Measurements from ENCODE around the gene SRMS. TPM values are rescaled to one million over a fixed set of nuclear protein-coding genes. Genes with fewer than 3 reads are reported as not detected.

SRMS gene
- polyA plus RNA-seq, 1 donor from 2014 or later: not detected

DNA sequence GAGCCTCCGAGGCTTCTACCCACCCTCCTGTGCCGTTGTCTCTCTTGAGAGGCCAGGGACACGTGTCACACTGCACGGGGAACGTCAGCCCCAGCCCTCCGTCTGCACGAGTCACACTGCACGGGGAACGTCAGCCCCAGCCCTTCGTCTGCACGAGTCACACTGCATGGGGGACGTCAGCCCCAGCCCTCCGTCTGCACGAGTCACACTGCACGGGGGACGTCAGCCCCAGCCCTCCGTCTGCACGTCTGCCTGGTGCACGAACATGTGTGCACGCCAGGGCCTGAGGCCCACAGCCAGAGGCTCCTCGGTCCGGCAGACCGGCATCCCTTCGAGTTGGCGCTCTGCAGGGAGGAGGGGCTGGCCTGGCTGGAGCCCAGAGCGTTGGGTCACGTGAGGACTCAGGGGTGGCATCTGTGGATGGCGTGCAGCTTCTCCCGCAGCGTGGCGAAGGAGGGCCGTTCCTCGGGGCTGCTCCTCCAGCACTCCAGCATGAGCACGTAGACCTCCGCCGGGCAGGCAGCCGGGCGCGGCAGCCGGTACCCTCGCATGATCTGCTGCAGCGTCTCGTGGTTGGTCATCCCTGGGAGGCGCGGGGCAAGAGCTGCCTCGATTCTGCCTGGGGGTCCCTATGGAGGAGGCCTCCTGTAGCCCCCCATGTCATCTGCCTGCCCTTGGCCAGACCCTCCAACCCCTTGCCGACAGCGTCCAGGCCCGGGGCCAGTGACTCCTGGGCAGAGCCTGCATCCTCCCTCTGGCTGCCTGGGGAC, 6.9 kb downstream of the SRMS start:
- H3K36me3 ChIP-seq (ENCODE audit: insufficient read depth, low read length): no peaks in the 10 kb centered on the region
- H3K9me2 ChIP-seq (ENCODE audit: insufficient read depth, low read length): no peaks in the 10 kb centered on the region
- no peak overlapping the region for H3K4me2 ChIP-seq (ENCODE audit: low read length)
- H3F3A ChIP-seq (ENCODE audit: insufficient read depth, low read length, poor library complexity, severe bottlenecking): no peaks in the 10 kb centered on the region
- no peak overlapping the region for H2AFZ ChIP-seq (ENCODE audit: low read depth, low read length)
- H3K9me3 ChIP-seq (ENCODE audit: low read length): no peaks in the 10 kb centered on the region
- no peak for TF ChIP-seq TAF1 (IDR thresholded peaks at IDR 0.05; ENCODE audit: low read depth)
- TF ChIP-seq RAD21 (conservative IDR thresholded peaks at IDR 0.05): no peak
- peak; percentile 23 for TF ChIP-seq POLR2AphosphoS5 (IDR thresholded peaks at IDR 0.05)
- no peaks in the 10 kb centered on the region for H3K27me3 ChIP-seq (ENCODE audit: insufficient read depth, low read depth, low read length)
- H3K4me3 ChIP-seq (ENCODE audit: low read length): no peak overlapping the region
- no peak overlapping the region for H3K27ac ChIP-seq (ENCODE audit: low read length)
- no peak overlapping the region for H3K9ac ChIP-seq (ENCODE audit: low read length)
- H3K79me2 ChIP-seq (replicated peaks; ENCODE audit: insufficient read depth, low read length): no peaks in the 10 kb centered on the region
- H4K20me1 ChIP-seq (ENCODE audit: insufficient read depth): no peaks in the 10 kb centered on the region

DNA sequence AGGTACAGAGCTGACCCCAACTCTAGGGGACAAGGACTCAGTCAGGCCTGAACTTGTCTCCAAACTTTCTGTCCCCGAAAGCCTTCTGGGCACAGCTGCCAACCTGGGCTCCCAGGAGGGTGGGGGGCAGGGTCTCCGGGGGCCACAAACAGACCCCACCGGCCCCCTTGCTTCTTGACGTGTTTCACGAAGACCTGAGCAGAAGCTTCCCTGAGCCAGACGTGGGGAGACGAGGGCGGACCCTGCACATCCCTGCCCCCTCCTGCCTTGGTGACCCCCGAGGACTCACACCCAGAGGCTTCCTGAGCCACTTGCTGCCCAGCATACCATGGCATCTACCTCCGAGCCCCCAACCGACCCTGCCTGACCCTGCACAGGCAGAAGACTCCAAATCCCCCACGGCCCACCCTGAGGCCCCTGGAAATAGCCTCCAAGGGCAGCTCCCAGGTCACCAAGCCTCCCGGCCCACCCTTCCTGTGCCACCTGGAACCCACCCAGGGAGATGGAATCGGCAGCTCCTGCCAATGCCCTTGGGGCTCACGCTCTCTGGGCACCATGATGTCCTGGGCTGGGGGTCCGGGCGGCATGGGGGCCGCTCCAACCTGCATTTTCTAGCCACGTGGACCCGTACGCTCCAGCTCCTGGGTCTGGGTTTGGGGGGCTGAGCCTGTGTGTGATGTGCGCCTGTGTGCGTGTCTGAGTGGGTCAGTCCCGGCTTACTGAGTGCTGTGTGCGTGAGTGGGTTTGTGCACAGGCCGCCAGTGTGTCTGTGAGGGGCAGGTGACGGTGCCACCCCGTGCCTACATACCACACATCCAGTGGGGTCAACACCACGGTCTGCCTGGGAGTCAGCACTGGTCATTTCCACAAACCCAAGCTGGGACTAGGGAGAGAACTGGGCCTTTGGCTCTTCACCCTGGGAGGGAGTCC, 7.8 kb downstream of the SRMS start:
- Histone ChIP-seq H3K9me2 (ENCODE audit: insufficient read depth, low read length) (no peaks in the 10 kb centered on the region), H3K27me3 (ENCODE audit: insufficient read depth, low read depth, low read length) (no peaks in the 10 kb centered on the region), H4K20me1 (ENCODE audit: insufficient read depth) (no peaks in the 10 kb centered on the region), H3K4me3 (ENCODE audit: low read length) (no peak overlapping the region), H3K27ac (ENCODE audit: low read length) (no peak overlapping the region), H3K79me2 (replicated peaks; ENCODE audit: insufficient read depth, low read length) (no peaks in the 10 kb centered on the region), H3K9ac (ENCODE audit: low read length) (no peak overlapping the region), H3K4me2 (ENCODE audit: low read length) (no peak overlapping the region), H3F3A (ENCODE audit: insufficient read depth, low read length, poor library complexity, severe bottlenecking) (no peaks in the 10 kb centered on the region), H3K36me3 (ENCODE audit: insufficient read depth, low read length) (no peaks in the 10 kb centered on the region), H3K9me3 (ENCODE audit: low read length) (no peaks in the 10 kb centered on the region), H2AFZ (ENCODE audit: low read depth, low read length) (no peak overlapping the region)
- TF ChIP-seq TAF1 (IDR thresholded peaks at IDR 0.05; ENCODE audit: low read depth) (no peak), EZH2 (IDR thresholded peaks at IDR 0.05; ENCODE audit: borderline replicate concordance, insufficient read depth, low read length, poor library complexity, severe bottlenecking) (no peak), MXI1 (conservative IDR thresholded peaks at IDR 0.05; ENCODE audit: poor library complexity, severe bottlenecking) (no peak), EP300 (conservative IDR thresholded peaks at IDR 0.05; ENCODE audit: poor library complexity, severe bottlenecking) (no peak), RAD21 (conservative IDR thresholded peaks at IDR 0.05) (no peak), POLR2AphosphoS5 (IDR thresholded peaks at IDR 0.05) (no peak), SMC3 (conservative IDR thresholded peaks at IDR 0.05; ENCODE audit: poor library complexity) (no peak)
- TF ChIP-seq, protein P1, sequence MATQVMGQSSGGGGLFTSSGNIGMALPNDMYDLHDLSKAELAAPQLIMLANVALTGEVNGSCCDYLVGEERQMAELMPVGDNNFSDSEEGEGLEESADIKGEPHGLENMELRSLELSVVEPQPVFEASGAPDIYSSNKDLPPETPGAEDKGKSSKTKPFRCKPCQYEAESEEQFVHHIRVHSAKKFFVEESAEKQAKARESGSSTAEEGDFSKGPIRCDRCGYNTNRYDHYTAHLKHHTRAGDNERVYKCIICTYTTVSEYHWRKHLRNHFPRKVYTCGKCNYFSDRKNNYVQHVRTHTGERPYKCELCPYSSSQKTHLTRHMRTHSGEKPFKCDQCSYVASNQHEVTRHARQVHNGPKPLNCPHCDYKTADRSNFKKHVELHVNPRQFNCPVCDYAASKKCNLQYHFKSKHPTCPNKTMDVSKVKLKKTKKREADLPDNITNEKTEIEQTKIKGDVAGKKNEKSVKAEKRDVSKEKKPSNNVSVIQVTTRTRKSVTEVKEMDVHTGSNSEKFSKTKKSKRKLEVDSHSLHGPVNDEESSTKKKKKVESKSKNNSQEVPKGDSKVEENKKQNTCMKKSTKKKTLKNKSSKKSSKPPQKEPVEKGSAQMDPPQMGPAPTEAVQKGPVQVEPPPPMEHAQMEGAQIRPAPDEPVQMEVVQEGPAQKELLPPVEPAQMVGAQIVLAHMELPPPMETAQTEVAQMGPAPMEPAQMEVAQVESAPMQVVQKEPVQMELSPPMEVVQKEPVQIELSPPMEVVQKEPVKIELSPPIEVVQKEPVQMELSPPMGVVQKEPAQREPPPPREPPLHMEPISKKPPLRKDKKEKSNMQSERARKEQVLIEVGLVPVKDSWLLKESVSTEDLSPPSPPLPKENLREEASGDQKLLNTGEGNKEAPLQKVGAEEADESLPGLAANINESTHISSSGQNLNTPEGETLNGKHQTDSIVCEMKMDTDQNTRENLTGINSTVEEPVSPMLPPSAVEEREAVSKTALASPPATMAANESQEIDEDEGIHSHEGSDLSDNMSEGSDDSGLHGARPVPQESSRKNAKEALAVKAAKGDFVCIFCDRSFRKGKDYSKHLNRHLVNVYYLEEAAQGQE (IDR thresholded peaks at IDR 0.05; ENCODE audit: borderline replicate concordance): no peak
- TF ChIP-seq, protein P2, sequence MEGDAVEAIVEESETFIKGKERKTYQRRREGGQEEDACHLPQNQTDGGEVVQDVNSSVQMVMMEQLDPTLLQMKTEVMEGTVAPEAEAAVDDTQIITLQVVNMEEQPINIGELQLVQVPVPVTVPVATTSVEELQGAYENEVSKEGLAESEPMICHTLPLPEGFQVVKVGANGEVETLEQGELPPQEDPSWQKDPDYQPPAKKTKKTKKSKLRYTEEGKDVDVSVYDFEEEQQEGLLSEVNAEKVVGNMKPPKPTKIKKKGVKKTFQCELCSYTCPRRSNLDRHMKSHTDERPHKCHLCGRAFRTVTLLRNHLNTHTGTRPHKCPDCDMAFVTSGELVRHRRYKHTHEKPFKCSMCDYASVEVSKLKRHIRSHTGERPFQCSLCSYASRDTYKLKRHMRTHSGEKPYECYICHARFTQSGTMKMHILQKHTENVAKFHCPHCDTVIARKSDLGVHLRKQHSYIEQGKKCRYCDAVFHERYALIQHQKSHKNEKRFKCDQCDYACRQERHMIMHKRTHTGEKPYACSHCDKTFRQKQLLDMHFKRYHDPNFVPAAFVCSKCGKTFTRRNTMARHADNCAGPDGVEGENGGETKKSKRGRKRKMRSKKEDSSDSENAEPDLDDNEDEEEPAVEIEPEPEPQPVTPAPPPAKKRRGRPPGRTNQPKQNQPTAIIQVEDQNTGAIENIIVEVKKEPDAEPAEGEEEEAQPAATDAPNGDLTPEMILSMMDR (IDR thresholded peaks at IDR 0.05; ENCODE audit: poor library complexity, severe bottlenecking): no peak

All from neural cell (in vitro differentiated cells).